K562 (cell line): ENCODE measurements around the gene NEK3. TPM values are rescaled to one million over a fixed set of nuclear protein-coding genes. Genes with fewer than 3 reads are reported as not detected.

ENCODE experiments used
- CBX1 ChIP-seq: sonication (generic); IDR thresholded peaks from 2 replicates; pipeline ENCODE4 v1.6.1; 2016; ENCODE audit warnings: antibody characterized with exemption, low read depth, mild to moderate bottlenecking
- DPF2 ChIP-seq: fragments of 450-650 bp; IDR thresholded peaks from 2 replicates; pipeline ENCODE4 v1.6.1; 2016
- ETV1 ChIP-seq: fragments of 450-650 bp; conservative IDR thresholded peaks from 2 replicates; pipeline ENCODE4 v1.6.1; 2016; ENCODE audit warnings: missing genetic modification characterization, control low read depth, low read depth, missing compliant biosample characterization
- FOXJ2 ChIP-seq: fragments of 200-800 bp; sonication (Bioruptor generic); IDR thresholded peaks from 2 replicates; pipeline ENCODE4 v1.6.1; 2016; ENCODE audit warnings: missing genetic modification characterization, missing compliant biosample characterization
- FOXP1 ChIP-seq: sonication (generic); formaldehyde crosslinking; IDR thresholded peaks from 2 replicates; pipeline ENCODE4 v1.8.0; 2022; ENCODE audit warnings: mild to moderate bottlenecking, missing genetic modification reagents
- KDM4B ChIP-seq, 2 experiments: fragments of 450-650 bp in 1 of 2; sonication (generic) in 1 of 2; IDR thresholded peaks; 2 replicates each; pipeline ENCODE4 v1.6.1; 2016 to 2017; ENCODE audit warnings: borderline replicate concordance in 2 of 2, antibody characterized with exemption in 1 of 2, low read depth in 1 of 2, mild to moderate bottlenecking in 1 of 2
- SAP30 ChIP-seq: fragments of 200-600 bp; sonication (generic); IDR thresholded peaks from 2 replicates; pipeline ENCODE4 v1.6.1; 2012; ENCODE audit warnings: borderline replicate concordance, low read depth, mild to moderate bottlenecking, moderate library complexity, low read length, control low read depth, inconsistent platforms; ENCODE audit not compliant: insufficient read depth, poor library complexity, severe bottlenecking
- SMARCE1 ChIP-seq: fragments of 450-650 bp; IDR thresholded peaks from 2 replicates; pipeline ENCODE4 v1.7.1; 2016; ENCODE audit warnings: mild to moderate bottlenecking
- TARDBP ChIP-seq: fragments of 450-650 bp; IDR thresholded peaks from 2 replicates; pipeline ENCODE4 v1.6.1; 2016
- TEAD1 ChIP-seq, 2 experiments: fragments of 450-650 bp in 1 of 2; sonication (generic) in 1 of 2; formaldehyde crosslinking; IDR thresholded peaks; 2 replicates each; pipeline versions ENCODE4 v1.4.0 to v1.8.0; 2020 to 2022; ENCODE audit warnings: mild to moderate bottlenecking in 2 of 2, missing genetic modification reagents in 1 of 2
- ZBTB7A ChIP-seq: IDR thresholded peaks from 2 replicates; pipeline ENCODE4 v1.6.1; 2011; ENCODE audit warnings: low read depth, mild to moderate bottlenecking, low read length, moderate library complexity, borderline replicate concordance; ENCODE audit not compliant: control insufficient read depth
- ZNF239 ChIP-seq: fragments of 250-450 bp; sonication (Bioruptor Pico); IDR thresholded peaks from 2 replicates; pipeline ENCODE4 v1.4.0; 2020; ENCODE audit warnings: mild to moderate bottlenecking
- ZNF24 ChIP-seq: fragments of 450-650 bp; IDR thresholded peaks from 2 replicates; pipeline ENCODE4 v1.6.1; 2016
- ZNF274 ChIP-seq: IDR thresholded peaks from 2 replicates; pipeline ENCODE4 v1.6.1; 2011; ENCODE audit warnings: low read depth, mild to moderate bottlenecking, low read length, moderate library complexity, borderline replicate concordance
- ZNF717 ChIP-seq: fragments of 250-450 bp; sonication (Bioruptor Pico); IDR thresholded peaks from 2 replicates; pipeline ENCODE4 v1.5.0; 2021
- ZNF785 ChIP-seq: fragments of 250-450 bp; sonication (Bioruptor Pico); IDR thresholded peaks from 2 replicates; pipeline ENCODE4 v1.4.0; 2020; ENCODE audit warnings: mild to moderate bottlenecking
- polyA plus RNA-seq, 8 experiments: library from polyadenylated mRNA; depleted of rRNA in 4 of 8; stranded (reverse) in 5 of 8; unstranded in 3 of 8; fragments of >200 nt; fragmentation: Nextera tagmentation in 2 of 8; fragmentation: Illumina TruSeq in 1 of 8; extraction: Ambion mirVana in 2 of 8; extraction: Trizol in 1 of 8; gene quantifications; 2 replicates each; pipeline versions ENCODE4 v1.2.1 to v1.2.3, GENCODE V29; 2011 to 2014; ENCODE audit warnings: inconsistent platforms in 1 of 8, missing spikeins in 1 of 8
- total RNA-seq, 7 experiments: library from RNA; depleted of rRNA in 6 of 7; stranded (reverse); fragments of >200 nt in 6 of 7; fragmentation: Illumina TruSeq in 2 of 7; extraction: Trizol in 2 of 7; gene quantifications; 2 replicates each; pipeline versions ENCODE4 v1.2.1 to v1.2.3, GENCODE V29; 2011 to 2021; ENCODE audit warnings: low replicate concordance in 1 of 7
- TF ChIP-seq, protein P1 (sequence below): fragments of 250-450 bp; sonication (Bioruptor Pico); IDR thresholded peaks from 2 replicates; pipeline ENCODE4 v1.5.0; 2021; ENCODE audit warnings: mild to moderate bottlenecking, borderline replicate concordance
- TF ChIP-seq, protein P2 (sequence below): fragments of 250-450 bp; sonication (Bioruptor Pico); IDR thresholded peaks from 2 replicates; pipeline ENCODE4 v1.8.0; 2021; ENCODE audit warnings: borderline replicate concordance, mild to moderate bottlenecking, moderate library complexity; ENCODE audit not compliant: poor library complexity, severe bottlenecking
- TF ChIP-seq, protein P3 (sequence below): sonication (generic); formaldehyde crosslinking; IDR thresholded peaks from 2 replicates; pipeline ENCODE4 v1.8.1; 2023; ENCODE audit warnings: mild to moderate bottlenecking, missing genetic modification reagents

Gene NEK3
- total and polyA plus RNA-seq, 9 of the 15 experiments (the other 6 are each of a cell fraction or from before 2014, with no cell fraction given) = 6.2 to 11.0 (median 9.3) TPM

DNA sequence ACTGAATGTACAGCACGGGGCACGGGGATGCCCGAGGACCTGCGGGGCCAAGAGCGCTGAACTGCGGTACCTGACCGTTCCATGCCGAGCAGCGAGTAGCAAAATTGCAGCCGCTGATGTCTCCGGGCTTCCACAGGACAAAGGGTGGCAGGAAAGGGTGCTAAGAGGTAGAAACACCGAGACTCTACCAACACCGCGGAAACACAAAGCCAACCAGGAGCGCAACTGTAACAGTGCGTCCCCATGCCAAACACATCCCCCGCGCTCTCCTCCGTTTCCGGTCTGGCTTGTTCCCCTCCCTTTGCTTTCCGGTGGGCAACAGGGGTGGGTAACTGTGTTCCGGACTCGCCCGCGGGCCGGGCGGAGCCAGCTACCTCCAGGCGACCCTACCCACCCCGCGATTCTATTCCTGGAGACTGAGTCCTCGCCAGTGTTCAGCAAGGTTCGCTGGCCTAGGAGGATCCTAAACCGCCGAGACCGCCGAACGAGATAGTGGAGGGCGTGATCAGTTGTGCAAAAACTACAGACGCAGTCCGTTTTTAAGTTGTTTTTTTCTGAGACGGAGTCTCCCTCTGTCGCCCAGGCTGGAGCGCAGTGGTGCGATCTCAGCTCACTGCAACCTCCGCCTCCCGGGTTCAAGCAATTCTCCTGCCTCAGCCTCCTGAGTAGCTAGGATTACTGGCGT lies 34.9 kb upstream of the NEK3 start (continued):
- TF ChIP-seq, protein P1, sequence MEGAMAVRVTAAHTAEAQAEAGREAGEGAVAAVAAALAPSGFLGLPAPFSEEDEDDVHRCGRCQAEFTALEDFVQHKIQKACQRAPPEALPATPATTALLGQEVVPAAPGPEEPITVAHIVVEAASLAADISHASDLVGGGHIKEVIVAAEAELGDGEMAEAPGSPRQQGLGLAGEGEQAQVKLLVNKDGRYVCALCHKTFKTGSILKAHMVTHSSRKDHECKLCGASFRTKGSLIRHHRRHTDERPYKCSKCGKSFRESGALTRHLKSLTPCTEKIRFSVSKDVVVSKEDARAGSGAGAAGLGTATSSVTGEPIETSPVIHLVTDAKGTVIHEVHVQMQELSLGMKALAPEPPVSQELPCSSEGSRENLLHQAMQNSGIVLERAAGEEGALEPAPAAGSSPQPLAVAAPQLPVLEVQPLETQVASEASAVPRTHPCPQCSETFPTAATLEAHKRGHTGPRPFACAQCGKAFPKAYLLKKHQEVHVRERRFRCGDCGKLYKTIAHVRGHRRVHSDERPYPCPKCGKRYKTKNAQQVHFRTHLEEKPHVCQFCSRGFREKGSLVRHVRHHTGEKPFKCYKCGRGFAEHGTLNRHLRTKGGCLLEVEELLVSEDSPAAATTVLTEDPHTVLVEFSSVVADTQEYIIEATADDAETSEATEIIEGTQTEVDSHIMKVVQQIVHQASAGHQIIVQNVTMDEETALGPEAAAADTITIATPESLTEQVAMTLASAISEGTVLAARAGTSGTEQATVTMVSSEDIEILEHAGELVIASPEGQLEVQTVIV (CRISPR knock-in tag) = no peak
- TF ChIP-seq ZNF24 (0 out of 2 replicates have a peak, but pooled peaks have one; percentile 19), DPF2 (peak; percentile 25; the same call in 1 of the 2 replicates), KDM4B (IDR thresholded peaks at IDR 0.05; ENCODE audit: borderline replicate concordance in 2 of 2, low read depth in 1 of 2) (peak in 1 of 2 experiments; percentile 96; a peak in 2 of 4 replicates), FOXP1 (CRISPR knock-in tag) (peak; percentile 85), TARDBP (no peak), ZNF785 (CRISPR knock-in tag) (no peak), ZBTB7A (peak; percentile 40; the same call in 1 of the 2 replicates), ZNF717 (CRISPR knock-in tag) (no peak), CBX1 (peak; percentile 91), SMARCE1 (no peak), SAP30 (peak; percentile 15), TEAD1 (CRISPR knock-in tag; IDR thresholded peaks at IDR 0.05) (peak in 1 of 2 experiments; percentile 74; a peak in 1 of 4 replicates), ZNF274 (no peak), ZNF239 (no peak), FOXJ2 (0 out of 2 replicates have a peak, but pooled peaks have one; percentile 38), ETV1 (tag) (peak; percentile 83)
- TF ChIP-seq, protein P2, sequence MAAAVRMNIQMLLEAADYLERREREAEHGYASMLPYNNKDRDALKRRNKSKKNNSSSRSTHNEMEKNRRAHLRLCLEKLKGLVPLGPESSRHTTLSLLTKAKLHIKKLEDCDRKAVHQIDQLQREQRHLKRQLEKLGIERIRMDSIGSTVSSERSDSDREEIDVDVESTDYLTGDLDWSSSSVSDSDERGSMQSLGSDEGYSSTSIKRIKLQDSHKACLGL (CRISPR knock-in tag) = no peak
- TF ChIP-seq, protein P3, sequence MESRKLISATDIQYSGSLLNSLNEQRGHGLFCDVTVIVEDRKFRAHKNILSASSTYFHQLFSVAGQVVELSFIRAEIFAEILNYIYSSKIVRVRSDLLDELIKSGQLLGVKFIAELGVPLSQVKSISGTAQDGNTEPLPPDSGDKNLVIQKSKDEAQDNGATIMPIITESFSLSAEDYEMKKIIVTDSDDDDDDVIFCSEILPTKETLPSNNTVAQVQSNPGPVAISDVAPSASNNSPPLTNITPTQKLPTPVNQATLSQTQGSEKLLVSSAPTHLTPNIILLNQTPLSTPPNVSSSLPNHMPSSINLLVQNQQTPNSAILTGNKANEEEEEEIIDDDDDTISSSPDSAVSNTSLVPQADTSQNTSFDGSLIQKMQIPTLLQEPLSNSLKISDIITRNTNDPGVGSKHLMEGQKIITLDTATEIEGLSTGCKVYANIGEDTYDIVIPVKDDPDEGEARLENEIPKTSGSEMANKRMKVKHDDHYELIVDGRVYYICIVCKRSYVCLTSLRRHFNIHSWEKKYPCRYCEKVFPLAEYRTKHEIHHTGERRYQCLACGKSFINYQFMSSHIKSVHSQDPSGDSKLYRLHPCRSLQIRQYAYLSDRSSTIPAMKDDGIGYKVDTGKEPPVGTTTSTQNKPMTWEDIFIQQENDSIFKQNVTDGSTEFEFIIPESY (CRISPR knock-in tag) = peak; percentile 30; the same call in 1 of the 2 replicates
